Right forelimb (tissue), 1 donor: ENCODE results near the gene ABL1.
"Not testable (repeated sequence)": the region's sequence is repeated elsewhere in the genome, so short reads cannot be mapped to it uniquely, and the experiment has no call there.

Experiments used
- DNase-seq: peaks from one replicate; pipeline ENCODE4 v3.0.0-alpha.2; 2018

Gene ABL1

GRCh38 chr9:130905902-130906734 is 71.1 kb downstream of the ABL1 start:
- DNase-seq, result no peak

DNA sequence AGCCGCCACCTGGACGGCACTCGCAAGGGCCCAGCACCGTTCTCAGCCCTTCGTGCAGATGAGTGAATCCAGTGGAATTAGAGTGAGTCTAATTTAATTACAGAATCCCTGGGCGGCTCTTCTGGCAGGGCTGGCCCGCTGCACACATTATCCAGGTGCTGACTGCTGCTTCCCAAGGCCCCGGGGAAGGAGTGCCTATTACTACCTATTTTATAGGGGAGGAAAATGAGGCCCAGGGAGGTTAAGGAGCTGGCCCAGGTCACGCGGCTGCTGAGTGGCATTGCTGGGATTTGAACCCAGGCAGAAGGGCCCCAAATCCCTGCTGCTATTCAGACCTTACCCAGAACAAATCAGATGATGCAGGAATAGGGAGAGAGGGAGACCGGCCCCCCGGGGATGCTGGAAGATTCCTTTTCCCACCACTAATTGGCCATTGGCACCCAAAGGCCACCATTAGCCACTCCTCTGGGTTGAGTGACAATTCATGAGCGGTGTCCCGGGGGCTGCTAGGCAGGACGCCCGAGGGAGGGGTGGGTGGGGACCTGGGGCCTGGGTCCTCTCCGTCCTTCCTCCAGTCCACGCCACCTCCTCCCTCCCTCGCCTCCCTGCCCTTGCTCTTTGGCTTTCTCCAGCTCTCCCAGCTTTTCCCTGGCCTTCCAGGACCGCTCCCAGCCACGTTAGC is 71.8 kb downstream of the ABL1 start:
- no peak for DNase-seq

GRCh38 chr9:130908146-130908877 is 73.3 kb downstream of the ABL1 start:
- no peak for DNase-seq

- no peak for DNase-seq
Observed at GRCh38 chr9:130908878-130909355, 73.9 kb downstream of the ABL1 start.

DNA sequence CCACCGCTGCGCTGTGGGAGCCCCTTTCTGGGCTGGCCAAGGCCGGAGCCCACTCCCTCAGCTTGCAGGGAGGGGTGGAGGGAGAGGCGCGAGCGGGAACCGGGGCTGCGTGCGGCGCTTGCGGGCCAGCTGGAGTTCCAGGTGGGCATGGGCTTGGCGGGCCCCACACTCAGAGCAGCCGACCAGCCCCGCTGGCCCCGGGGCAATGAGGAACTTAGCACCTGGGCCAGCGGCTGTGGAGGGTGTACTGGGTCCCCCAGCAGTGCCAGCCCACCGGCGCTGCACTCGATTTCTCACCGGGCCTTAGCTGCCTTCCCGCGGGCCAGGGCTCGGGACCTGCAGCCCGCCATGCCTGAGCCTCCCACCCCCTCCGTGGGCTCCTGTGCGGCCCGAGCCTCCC is 75.0 kb downstream of the ABL1 start:
- not testable (repeated sequence) for DNase-seq

- not testable (repeated sequence) for DNase-seq
Observed at GRCh38 chr9:130910670-130911069, 75.6 kb downstream of the ABL1 start.

DNA sequence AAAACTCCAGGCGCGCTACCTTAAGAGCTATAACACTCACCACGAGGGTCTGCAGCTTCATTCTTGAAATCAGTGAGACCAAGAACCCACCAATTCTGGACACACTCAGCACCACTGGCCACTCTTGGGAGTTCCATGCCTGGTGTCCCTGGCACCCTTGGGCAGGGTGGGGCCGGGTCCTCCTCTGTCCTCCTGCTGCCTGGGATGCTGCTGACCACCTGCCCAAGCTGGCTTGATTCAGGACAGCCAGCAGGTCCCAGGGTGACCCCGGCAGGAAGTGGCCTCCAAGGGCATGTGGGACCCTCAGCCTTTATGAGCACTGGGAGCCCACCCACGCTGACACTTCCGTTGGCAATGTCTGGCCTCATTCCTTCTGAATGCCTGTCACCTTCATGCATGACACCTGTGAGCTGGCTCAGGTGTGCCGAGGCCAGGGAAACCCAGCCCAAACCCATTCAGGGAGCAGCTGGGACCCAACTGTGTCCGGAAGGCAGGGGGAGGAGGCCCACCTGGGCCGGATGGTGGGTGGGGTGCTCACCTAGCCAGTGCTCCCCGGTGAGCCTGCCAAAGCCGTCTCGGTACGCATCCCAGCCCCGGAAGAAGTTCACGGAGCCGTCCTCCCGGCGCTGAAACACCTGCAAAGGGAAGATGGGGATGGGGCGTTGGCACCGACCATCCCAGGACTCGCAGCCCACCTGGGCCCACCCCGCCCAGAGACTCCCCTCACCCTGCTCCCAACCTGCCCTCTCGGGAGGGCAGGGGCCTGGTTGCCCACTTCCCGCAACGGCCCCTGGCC is 76.4 kb downstream of the ABL1 start:
- no peak for DNase-seq

- no peak for DNase-seq
Observed at GRCh38 chr9:130912932-130913598, 78.0 kb downstream of the ABL1 start.

DNA sequence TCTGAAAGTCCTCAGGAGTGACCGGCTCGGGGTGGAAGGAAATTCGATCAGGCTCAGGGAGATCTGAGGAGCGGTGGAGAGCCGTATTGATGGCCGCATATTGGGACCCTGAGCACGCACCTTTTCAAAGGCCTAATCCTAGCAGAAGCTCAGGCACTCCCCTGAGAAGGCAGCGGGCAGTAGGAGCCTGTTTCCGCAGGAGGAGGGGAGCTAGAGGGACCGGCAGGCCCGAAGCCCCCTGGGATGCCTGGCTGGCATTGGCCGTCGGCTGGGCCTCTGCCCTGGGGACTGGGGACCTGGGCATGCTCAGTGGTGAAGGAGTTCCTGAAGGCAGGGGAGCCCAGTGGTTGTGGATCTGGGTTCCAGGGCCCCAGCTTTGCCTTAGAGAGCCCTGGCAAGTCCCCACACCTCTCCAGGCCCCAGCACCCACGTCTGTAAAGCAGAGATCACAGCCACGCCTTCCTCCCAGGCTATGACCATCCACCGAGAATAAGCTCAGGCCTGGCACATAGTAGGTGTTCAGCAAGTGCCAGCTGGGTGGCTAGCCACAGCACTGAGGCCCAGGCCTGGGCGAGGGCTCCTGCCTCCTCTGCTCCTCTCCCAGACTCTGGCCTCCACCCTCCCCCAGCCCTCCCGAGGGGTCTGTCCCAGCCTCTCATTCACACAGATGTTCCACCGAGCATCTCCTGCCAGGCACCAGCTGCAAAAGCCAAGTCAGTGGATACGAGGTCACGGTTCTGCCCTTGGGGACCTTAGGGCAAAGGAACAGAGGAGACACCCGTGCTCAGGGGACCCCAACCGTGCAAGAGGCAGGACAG is 78.8 kb downstream of the ABL1 start:
- DNase-seq, result no peak

GRCh38 chr9:130914417-130915095 is 79.5 kb downstream of the ABL1 start:
- DNase-seq, result no peak

GRCh38 chr9:130915096-130915447 is 80.0 kb downstream of the ABL1 start:
- no peak for DNase-seq

- no peak for DNase-seq
Observed at GRCh38 chr9:130917168-130917960, 82.3 kb downstream of the ABL1 start.

- no peak for DNase-seq
Observed at GRCh38 chr9:130918101-130918825, 83.2 kb downstream of the ABL1 start.

- DNase-seq, result no peak
Observed at GRCh38 chr9:130918826-130919558, 83.9 kb downstream of the ABL1 start.

DNA sequence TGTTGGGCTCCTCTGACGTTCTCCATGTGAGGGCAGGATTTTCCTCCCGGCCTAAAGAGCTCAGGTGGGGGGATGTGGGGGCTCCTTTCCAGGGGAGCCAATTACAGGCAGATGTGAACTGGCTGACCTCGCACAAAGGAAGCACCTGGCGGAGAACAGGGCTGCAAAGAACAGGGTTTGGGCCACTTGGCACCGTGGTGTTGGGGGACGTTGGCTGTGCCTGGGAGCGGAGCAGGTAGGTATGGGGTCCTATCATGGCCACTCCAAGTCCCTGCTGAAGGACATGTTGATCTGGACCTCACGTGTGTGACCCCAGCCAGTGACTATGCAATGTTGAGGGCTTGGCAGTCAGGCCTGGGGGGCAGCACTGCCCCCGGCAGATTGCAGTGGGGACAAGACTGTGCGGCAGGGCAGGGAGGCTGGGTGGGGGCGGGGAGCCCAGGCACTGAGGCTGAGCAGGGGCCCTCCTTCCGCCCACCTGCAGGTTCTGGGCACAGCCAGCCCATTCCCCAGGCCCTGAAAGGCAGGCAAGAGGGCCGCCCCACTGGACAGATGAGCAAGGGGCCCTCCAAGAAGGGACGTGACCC is 84.6 kb downstream of the ABL1 start:
- DNase-seq, result no peak

DNA sequence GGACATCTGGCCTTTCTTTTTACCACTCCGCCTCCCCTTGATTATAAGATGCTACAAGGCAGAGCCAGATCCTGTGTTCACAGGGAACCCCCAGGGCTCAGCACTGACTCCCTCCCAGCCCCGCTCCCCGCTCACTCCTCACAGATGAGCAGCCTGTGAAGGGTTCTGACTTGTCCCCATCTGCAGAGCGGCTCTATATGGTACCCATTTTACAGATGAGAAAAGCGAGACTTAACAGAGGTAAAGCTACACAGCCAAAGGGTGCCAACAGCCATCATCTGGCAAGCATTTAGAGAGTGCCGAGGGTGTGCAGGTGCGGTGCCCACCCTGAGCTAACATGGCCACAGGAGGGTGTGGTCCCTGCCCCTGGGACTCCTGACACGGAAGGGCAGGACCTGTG is 85.2 kb downstream of the ABL1 start:
- DNase-seq, result no peak

DNA sequence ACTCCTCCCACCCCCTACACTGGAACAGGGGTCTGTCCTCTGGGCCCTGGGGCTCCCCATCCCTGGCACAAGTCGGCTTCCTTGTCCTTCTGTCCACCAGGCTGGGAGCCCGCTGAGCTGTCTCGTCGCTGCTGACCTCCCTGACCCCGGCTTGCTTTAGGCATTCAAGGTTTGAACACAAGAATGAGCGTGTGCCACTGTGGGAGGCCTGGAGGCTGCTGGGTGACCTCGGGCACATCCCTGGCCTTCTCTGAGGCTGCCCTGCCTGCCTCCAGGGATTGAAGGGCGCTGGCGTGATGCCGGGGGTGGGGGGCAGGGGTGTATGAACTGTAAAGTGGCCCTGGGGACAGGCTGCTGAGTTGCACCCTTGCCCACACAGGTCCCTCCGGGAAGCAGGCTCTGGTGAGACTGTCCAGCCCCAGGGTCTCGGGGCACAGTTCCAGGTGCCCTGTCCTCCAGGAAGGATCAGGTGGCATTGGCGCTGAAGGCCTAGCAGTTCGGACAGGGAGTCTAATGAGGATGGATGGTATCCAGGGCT is 85.8 kb downstream of the ABL1 start:
- DNase-seq, result no peak
